ENCODE data around the gene GRIN2A. TPM values are rescaled to one million over a fixed set of nuclear protein-coding genes. Genes with fewer than 3 reads are reported as not detected.

The GRIN2A gene
- polyA plus RNA-seq, 2 of the 4 experiments (the other 2 are of a cell fraction): not detected

- no peaks in the 10 kb centered on the region; the same call in 2 of the 3 replicates for H3K9me3 ChIP-seq
- 15% methylated on average over 9 of the region's 9 CpGs for WGBS (ENCODE audit: missing lambda C conversion rate)
- DNase-seq (ENCODE audit: low read depth in 1 of 2, low spot score in 1 of 2): no peak
- no peak overlapping the region for H3K27ac ChIP-seq
- no peak overlapping the region for H3K4me3 ChIP-seq
- no peak overlapping the region for H3K4me2 ChIP-seq
- POLR2A ChIA-PET: no interaction called here
- TF ChIP-seq FOSL2 (IDR thresholded peaks at IDR 0.05) (no peak), FOSL2 (CRISPR knock-in tag; IDR thresholded peaks at IDR 0.05) (0 out of 2 replicates have a peak, but pooled peaks have one; percentile 35), FOSB (CRISPR knock-in tag; IDR thresholded peaks at IDR 0.05) (no peak)
- ATAC-seq: no peak
- no peaks in the 10 kb centered on the region for H3K4me1 ChIP-seq
- CTCF ChIA-PET: no interaction called here
- FAIRE-seq: no peak
Observed at GRCh38 chr16:9966569-9967157, 215.6 kb downstream of the GRIN2A start.

GRCh38 chr16:9965079-9965478 is 217.1 kb downstream of the GRIN2A start:
- Histone ChIP-seq H3K4me3 (no peak overlapping the region), H3K27ac (no peak overlapping the region), H3K4me1 (no peaks in the 10 kb centered on the region), H3K9me3 (no peaks in the 10 kb centered on the region; the same call in 2 of the 3 replicates), H3K4me2 (no peak overlapping the region)
- no peak for TF ChIP-seq ELK1 (IDR thresholded peaks at IDR 0.05; ENCODE audit: low read depth, low read length)
- no peak for TF ChIP-seq USF2 (IDR thresholded peaks at IDR 0.05)
- no peak for TF ChIP-seq KDM5A (IDR thresholded peaks at IDR 0.05)
- FAIRE-seq (no peak), ATAC-seq (no peak), DNase-seq (ENCODE audit: low read depth in 1 of 2, low spot score in 1 of 2) (no peak)
- CTCF ChIA-PET: interaction anchor here (0.6 kb wide), 1 partner anchor 29 kb away, joined by 3 read pairs; no protein-coding TSS in a partner anchor
- WGBS (ENCODE audit: missing lambda C conversion rate): 0% methylated on average over 3 of the region's 3 CpGs
- POLR2A ChIA-PET: no interaction called here

GRCh38 chr16:9964426-9964825 is 217.8 kb downstream of the GRIN2A start:
- no peaks in the 10 kb centered on the region; the same call in 2 of the 3 replicates for H3K9me3 ChIP-seq
- H3K4me3 ChIP-seq: no peak overlapping the region
- no peak for ATAC-seq
- CTCF ChIA-PET: no interaction called here
- DNase-seq (ENCODE audit: low read depth in 1 of 2, low spot score in 1 of 2): no peak
- H3K27ac ChIP-seq: no peak overlapping the region
- POLR2A ChIA-PET: no interaction called here
- WGBS (ENCODE audit: missing lambda C conversion rate): 29% methylated on average over 6 of the region's 6 CpGs
- TF ChIP-seq USF2 (IDR thresholded peaks at IDR 0.05) (no peak), MYC (IDR thresholded peaks at IDR 0.05; ENCODE audit: borderline replicate concordance, low read length) (no peak), MAFK (IDR thresholded peaks at IDR 0.05; ENCODE audit: partially characterized antibody) (no peak), RNF2 (IDR thresholded peaks at IDR 0.05; ENCODE audit: borderline replicate concordance, low read depth) (no peak), POLR2A (IDR thresholded peaks at IDR 0.05; ENCODE audit: low read length) (no peak), ZNF302 (CRISPR knock-in tag; IDR thresholded peaks at IDR 0.05) (no peak), CEBPB (IDR thresholded peaks at IDR 0.05) (no peak), PBX3 (IDR thresholded peaks at IDR 0.05) (no peak), JUNB (IDR thresholded peaks at IDR 0.05) (no peak), HMGXB4 (CRISPR knock-in tag; IDR thresholded peaks at IDR 0.05; ENCODE audit: borderline replicate concordance) (no peak), ZC3H11A (IDR thresholded peaks at IDR 0.05) (no peak), RCOR1 (IDR thresholded peaks at IDR 0.05; ENCODE audit: low read depth, low read length) (no peak), FOXS1 (CRISPR knock-in tag; IDR thresholded peaks at IDR 0.05) (no peak), CTCF (IDR thresholded peaks at IDR 0.05) (no peak)
- FAIRE-seq: no peak
- no peaks in the 10 kb centered on the region for H3K4me1 ChIP-seq
- no peak overlapping the region for H3K4me2 ChIP-seq
